IMR-90 (cell line): Measurements from ENCODE around the gene PRR5. TPM values are rescaled to one million over a fixed set of nuclear protein-coding genes. Genes with fewer than 3 reads are reported as not detected.

Experiments used
- ATAC-seq: fragments of 200-7000 bp; cut with Tn5 transposase; 2 replicates; pipeline ENCODE4 v1.9.1; 2020; ENCODE audit warnings: low read depth, mild to moderate bottlenecking, moderate library complexity
- BruUV-seq: library from RNA; stranded (reverse); fragments of 400-500 nt; replicated peaks from 2 replicates; lab custom pipeline; 2021; lab: Mats Ljungman, UMichigan
- CTCF ChIA-PET: fragments of 300-600 bp; formaldehyde crosslinking; extraction: SDS; loops from one replicate; lab custom pipeline; 2021; ENCODE audit warnings: antibody characterized with exemption; lab: Yijun Ruan, JAX
- POLR2A ChIA-PET: fragments of 300-600 bp; sonication (Branson Sonifier 250); formaldehyde crosslinking; loops from one replicate; lab custom pipeline; 2022; ENCODE audit warnings: antibody characterized with exemption; ENCODE audit not compliant: unreplicated experiment; lab: Charles Lee
- DNase-seq: peaks from one replicate; pipeline ENCODE4 v3.0.0; 2013
- H2AFZ ChIP-seq: replicated peaks from 2 replicates; pipeline ENCODE3; 2013; ENCODE audit warnings: low read length, mild to moderate bottlenecking; ENCODE audit not compliant: poor library complexity
- H2AK5ac ChIP-seq: 2 replicates; pipeline ENCODE4 v1.6.1; 2013; ENCODE audit warnings: low read depth, low read length, inconsistent platforms
- H2AK9ac ChIP-seq: replicated peaks from 2 replicates; pipeline ENCODE3; 2013; ENCODE audit warnings: mild to moderate bottlenecking, low read depth, low read length, moderate library complexity; ENCODE audit not compliant: poor library complexity
- H2BK120ac ChIP-seq: 2 replicates; pipeline ENCODE4 v1.6.1; 2013; ENCODE audit warnings: low read depth, low read length, inconsistent platforms
- H2BK15ac ChIP-seq: 3 replicates; pipeline ENCODE4 v1.6.1; 2013; ENCODE audit warnings: low read depth, low read length, inconsistent platforms
- H2BK20ac ChIP-seq: 2 replicates; pipeline ENCODE4 v1.6.1; 2013; ENCODE audit warnings: low read depth, mild to moderate bottlenecking, inconsistent platforms, low read length, moderate library complexity
- H2BK5ac ChIP-seq: 2 replicates; pipeline ENCODE4 v1.6.1; 2013; ENCODE audit warnings: mild to moderate bottlenecking, low read depth, low read length, inconsistent platforms; ENCODE audit not compliant: poor library complexity, severe bottlenecking
- H3K14ac ChIP-seq: replicated peaks from 2 replicates; pipeline ENCODE4 v1.6.1; 2013; ENCODE audit warnings: low read depth, low read length, inconsistent platforms
- H3K18ac ChIP-seq: 2 replicates; pipeline ENCODE4 v1.6.1; 2013; ENCODE audit warnings: low read depth, low read length, control low read depth
- H3K23ac ChIP-seq: 2 replicates; pipeline ENCODE4 v1.6.1; 2013; ENCODE audit warnings: low read depth, low read length, inconsistent platforms
- H3K27ac ChIP-seq: 2 replicates; pipeline ENCODE4 v1.5.1; 2013; ENCODE audit warnings: mild to moderate bottlenecking, control low read depth, low read length; ENCODE audit not compliant: insufficient read depth
- H3K27me3 ChIP-seq: 2 replicates; pipeline ENCODE4 v1.6.1; 2013; ENCODE audit warnings: low read length; ENCODE audit not compliant: control insufficient read depth, insufficient read depth
- H3K36me3 ChIP-seq: 2 replicates; pipeline ENCODE4 v1.6.1; 2013; ENCODE audit warnings: low read length, mixed read lengths; ENCODE audit not compliant: control insufficient read depth, insufficient read depth
- H3K4ac ChIP-seq: 2 replicates; pipeline ENCODE4 v1.6.1; 2013; ENCODE audit warnings: low read depth, low read length, inconsistent platforms
- H3K4me1 ChIP-seq: 2 replicates; pipeline ENCODE4 v1.6.1; 2013; ENCODE audit warnings: low read length, mixed read lengths; ENCODE audit not compliant: control insufficient read depth, insufficient read depth
- H3K4me2 ChIP-seq: 2 replicates; pipeline ENCODE4 v1.6.1; 2013; ENCODE audit warnings: low read depth, mild to moderate bottlenecking, control low read depth, low read length, moderate library complexity
- H3K4me3 ChIP-seq: 2 replicates; pipeline ENCODE4 v1.5.1; 2013; ENCODE audit warnings: low read depth, mild to moderate bottlenecking, control low read depth, low read length, moderate library complexity; ENCODE audit not compliant: insufficient read depth
- H3K56ac ChIP-seq: 2 replicates; pipeline ENCODE4 v1.6.1; 2013; ENCODE audit warnings: low read length, inconsistent platforms; ENCODE audit not compliant: insufficient read depth; ENCODE audit errors: extremely low read depth
- H3K79me1 ChIP-seq, 2 experiments: 2 replicates each; pipeline ENCODE4 v1.6.1; 2013; ENCODE audit warnings: low read length in 2 of 2, inconsistent platforms in 1 of 2, low read depth in 1 of 2
- H3K9ac ChIP-seq: 2 replicates; pipeline ENCODE4 v1.6.1; 2013; ENCODE audit warnings: low read depth, low read length, control low read depth
- H3K9me1 ChIP-seq: 2 replicates; pipeline ENCODE4 v1.6.1; 2013; ENCODE audit warnings: low read length, inconsistent platforms; ENCODE audit not compliant: insufficient read depth
- H3K9me3 ChIP-seq: 2 replicates; pipeline ENCODE4 v1.6.1; 2013; ENCODE audit warnings: low read length; ENCODE audit not compliant: control insufficient read depth, insufficient read depth
- H4K20me1 ChIP-seq: 2 replicates; pipeline ENCODE4 v1.6.1; 2013; ENCODE audit warnings: low read length, inconsistent platforms; ENCODE audit not compliant: insufficient read depth
- H4K5ac ChIP-seq: 2 replicates; pipeline ENCODE4 v1.6.1; 2013; ENCODE audit warnings: mild to moderate bottlenecking, low read depth, low read length, control low read depth
- H4K8ac ChIP-seq, 2 experiments: 2 replicates each; pipeline ENCODE4 v1.6.1; 2013; ENCODE audit warnings: low read depth in 2 of 2, low read length in 2 of 2, control low read depth in 1 of 2, inconsistent platforms in 1 of 2
- H4K91ac ChIP-seq: 2 replicates; pipeline ENCODE4 v1.6.1; 2013; ENCODE audit warnings: low read depth, low read length, inconsistent platforms; ENCODE audit not compliant: insufficient read depth
- CEBPB ChIP-seq: IDR thresholded peaks from 2 replicates; pipeline ENCODE4 v1.6.1; 2012; ENCODE audit warnings: low read depth, low read length, improper control_type of control experiment
- CHD1 ChIP-seq: IDR thresholded peaks from 2 replicates; pipeline ENCODE4 v1.6.1; 2012; ENCODE audit warnings: low read depth, low read length, improper control_type of control experiment
- MXI1 ChIP-seq: IDR thresholded peaks from 2 replicates; pipeline ENCODE4 v1.6.1; 2012; ENCODE audit warnings: low read depth, mild to moderate bottlenecking, low read length, moderate library complexity, borderline replicate concordance
- POLR2A ChIP-seq: IDR thresholded peaks from 2 replicates; pipeline ENCODE4 v1.6.1; 2012; ENCODE audit warnings: mild to moderate bottlenecking, low read depth, low read length
- RAD21 ChIP-seq: IDR thresholded peaks from 2 replicates; pipeline ENCODE4 v1.6.1; 2012; ENCODE audit warnings: low read length, improper control_type of control experiment
- RCOR1 ChIP-seq: IDR thresholded peaks from 2 replicates; pipeline ENCODE4 v1.6.1; 2012; ENCODE audit warnings: mild to moderate bottlenecking, low read length, improper control_type of control experiment; ENCODE audit not compliant: insufficient replicate concordance
- WGBS, 2 experiments: methylation state at CpG; one replicate each; pipeline versions ENCODE4 v1.1.5 to v1.1.7; 2013; ENCODE audit warnings: missing lambda C conversion rate in 2 of 2; ENCODE audit not compliant: insufficient read length in 1 of 2; ENCODE audit errors: extremely low coverage in 2 of 2; 5-methylcytosine and 5-hydroxymethylcytosine counted together
- dilution Hi-C: fragments of 300-500 bp; cut with HindIII; formaldehyde crosslinking; loops from one replicate; pipeline ENCODE4 v1.14.3; 2018; ENCODE audit warnings: low sequenced_read_pairs; ENCODE audit not compliant: unreplicated experiment
- in situ Hi-C: fragments of 300-500 bp; cut with MboI; formaldehyde crosslinking; loops from 3 replicates; pipeline ENCODE4 v1.14.3; 2019; ENCODE audit warnings: low sequenced_read_pairs, inconsistent platforms, mixed read lengths
- intact Hi-C: fragments of 100-400 bp; cut with micrococcal nuclease; formaldehyde crosslinking; loops from 2 replicates; pipeline ENCODE4 v1.10.0; 2022
- polyA plus RNA-seq, 3 experiments: library from polyadenylated mRNA; depleted of rRNA; stranded (reverse); fragments of >200 nt; gene quantifications; 2 replicates each; pipeline ENCODE4 v1.2.3, GENCODE V29; 2012; ENCODE audit warnings: low replicate concordance in 1 of 3
- total RNA-seq: library from RNA; depleted of rRNA; stranded (reverse); fragments of >200 nt; gene quantifications from 2 replicates; pipeline ENCODE4 v1.2.3, GENCODE V29; 2012

Gene PRR5
- total and polyA plus RNA-seq, 2 of the 4 experiments (the other 2 are of a cell fraction): 8.1 to 24.3 TPM

DNA sequence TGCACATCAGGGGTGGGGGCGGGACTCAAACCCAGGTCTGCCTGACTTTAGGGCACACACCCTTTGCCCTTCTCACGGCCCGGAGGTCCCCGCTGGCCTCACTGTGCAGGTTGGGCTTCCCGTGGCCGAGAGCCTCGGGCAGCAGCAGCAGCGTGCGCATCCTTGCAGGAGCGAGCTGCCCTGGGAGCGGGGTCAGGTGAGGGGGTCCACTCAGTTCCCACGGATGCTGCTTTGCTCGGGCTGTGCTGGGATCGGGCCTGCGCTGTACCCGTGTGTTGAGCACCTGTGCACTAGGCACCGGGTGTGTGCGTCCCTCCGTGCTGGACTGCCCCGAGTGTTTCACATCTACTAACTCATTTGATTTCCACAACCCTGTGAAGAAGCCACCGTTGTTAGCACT, 25.1 kb downstream of the PRR5 start:
- dilution Hi-C loops (no loop called here), intact Hi-C loops (no loop called here), in situ Hi-C loops (no loop called here)
- Histone ChIP-seq H3K27me3 (no peaks in the 10 kb centered on the region), H2AK9ac (no peak overlapping the region), H2AFZ (no peak overlapping the region), H3K9me1 (peaks cover 6% of the 10 kb centered on the region; the same call in 1 of the 2 replicates), H4K91ac (no peak overlapping the region), H3K14ac (no peak overlapping the region), H3K9me3 (no peaks in the 10 kb centered on the region), H3K18ac (no peak overlapping the region), H3K23ac (no peak overlapping the region), H4K8ac (no peak overlapping the region), H2BK20ac (no peak overlapping the region), H3K56ac (no peak overlapping the region), H3K4me3 (no peak overlapping the region), H4K20me1 (peaks cover 16% of the 10 kb centered on the region), H4K5ac (no peak overlapping the region), H3K27ac (no peak overlapping the region), H2BK120ac (no peak overlapping the region), H2AK5ac (no peak overlapping the region), H3K79me1 (peaks cover 4 to 10% of the 10 kb centered on the region in 2 experiments; a peak in 1 of 4 replicates), H3K36me3 (peaks cover 32% of the 10 kb centered on the region; the same call in 1 of the 2 replicates), H2BK15ac (no peak overlapping the region), H3K4me2 (no peak overlapping the region), H3K4ac (no peak overlapping the region), H3K4me1 (peaks cover 12% of the 10 kb centered on the region), H3K9ac (no peak overlapping the region), H2BK5ac (no peak overlapping the region)
- 96% methylated on average over 6 of the region's 21 CpGs; no CpG with 5 or more reads in 1 of the 2 experiments for WGBS, 2 experiments
- TF ChIP-seq POLR2A (no peak), RCOR1 (no peak), CHD1 (no peak), CEBPB (no peak), RAD21 (no peak), MXI1 (no peak)
- no peak for ATAC-seq
- CTCF ChIA-PET: no interaction called here
- POLR2A ChIA-PET: no interaction called here
- DNase-seq: no peak
- BruUV-seq: no TSS peak
